Spleen (tissue), 11 donors: Measurements from ENCODE around the gene ZDHHC21. TPM values are rescaled to one million over a fixed set of nuclear protein-coding genes. Genes with fewer than 3 reads are reported as not detected.
A peak's percentile ranks its signal among the peaks of the same experiment; 100 is the strongest.

Experiments used
- DNase-seq: peaks from one replicate; pipeline ENCODE4 v3.0.0-alpha.2; 2020
- H3K27ac ChIP-seq, 8 donors: fragments of 200-600 bp; sonication (generic) in 7 of 8; 1 replicate in 4 of 8; 2 replicates in 4 of 8; pipeline versions ENCODE4 v1.5.0 to v1.8.0; 2016 to 2021; ENCODE audit warnings: inconsistent platforms in 4 of 8, mild to moderate bottlenecking in 4 of 8, moderate library complexity in 1 of 8
- H3K27me3 ChIP-seq, 7 donors: fragments of 200-600 bp; sonication (generic) in 6 of 7; replicated peaks in 1 of 7; 1 replicate in 4 of 7; 2 replicates in 3 of 7; pipeline versions ENCODE4 v1.5.0 to v1.8.0; 2016 to 2021; ENCODE audit warnings: inconsistent platforms in 3 of 7, mild to moderate bottlenecking in 1 of 7
- H3K36me3 ChIP-seq, 6 donors: fragments of 200-600 bp; sonication (generic) in 5 of 6; 1 replicate in 4 of 6; 2 replicates in 2 of 6; pipeline versions ENCODE4 v1.5.0 to v1.8.0; 2016 to 2021; ENCODE audit warnings: inconsistent platforms in 2 of 6
- H3K4me1 ChIP-seq, 6 donors: fragments of 200-600 bp; sonication (generic) in 5 of 6; 1 replicate in 3 of 6; 2 replicates in 3 of 6; pipeline versions ENCODE4 v1.5.0 to v1.8.0; 2016 to 2021; ENCODE audit warnings: inconsistent platforms in 3 of 6
- H3K4me3 ChIP-seq, 8 donors: fragments of 200-600 bp; sonication (generic) in 7 of 8; 1 replicate in 4 of 8; 2 replicates in 4 of 8; pipeline versions ENCODE4 v1.5.0 to v1.8.0; 2016 to 2021; ENCODE audit warnings: inconsistent platforms in 4 of 8, mild to moderate bottlenecking in 4 of 8, moderate library complexity in 2 of 8
- H3K9me3 ChIP-seq, 8 donors: fragments of 200-600 bp; sonication (generic) in 7 of 8; 1 replicate in 4 of 8; 2 replicates in 4 of 8; pipeline versions ENCODE4 v1.5.0 to v1.8.0; 2016 to 2021; ENCODE audit warnings: inconsistent platforms in 4 of 8
- POLR2A ChIP-seq, 3 donors: fragments of 450-650 bp; IDR thresholded peaks; one replicate each; pipeline ENCODE4 v1.5.1; 2017; ENCODE audit warnings: antibody characterized with exemption in 3 of 3, mild to moderate bottlenecking in 1 of 3
- POLR2AphosphoS5 ChIP-seq, 3 donors: sonication (generic); formaldehyde crosslinking; IDR thresholded peaks; one replicate each; pipeline ENCODE4 v1.5.1; 2017; ENCODE audit warnings: antibody characterized with exemption in 3 of 3
- WGBS, 5 donors: extraction: QIAGEN DNeasy Blood & Tissue Kit in 3 of 5; methylation state at CpG; one replicate each; pipeline versions ENCODE4 v1.1.5 to v1.1.7; 2013 to 2018; 5-methylcytosine and 5-hydroxymethylcytosine counted together
- intact Hi-C: fragments of 100-400 bp; cut with DNase I; formaldehyde crosslinking; loops from one replicate; pipeline ENCODE4 v1.15.0; 2023; ENCODE audit warnings: low total_unique reads
- polyA plus RNA-seq, 3 donors: library from polyadenylated mRNA; stranded (reverse); fragments of 200-250 nt; gene quantifications; one replicate each; pipeline ENCODE4 v1.2.1, GENCODE V29; 2013
- total RNA-seq, 7 donors: library from RNA; depleted of rRNA in 3 of 7; stranded (reverse); fragments of >200 nt in 3 of 7; fragmentation: NEBNext Ultra II Directional in 4 of 7; extraction: Animal tissue kit (Norgen Biotek cat#: 25700) in 4 of 7; gene quantifications; one replicate each; pipeline versions ENCODE4 v1.1.0 to v1.2.1, GENCODE V29; 2016 to 2021
- TF ChIP-seq, protein P1 (sequence below), 11 experiments: fragments of 200-600 bp in 7 of 11; fragments of 450-650 bp in 4 of 11; sonication (generic) in 4 of 11; IDR thresholded peaks in 8 of 11; conservative IDR thresholded peaks in 3 of 11; 1 replicate in 7 of 11; 2 replicates in 4 of 11; pipeline versions ENCODE4 v1.4.0 to v1.8.0; 2016 to 2021; ENCODE audit warnings: antibody characterized with exemption in 11 of 11, inconsistent platforms in 4 of 11, mild to moderate bottlenecking in 1 of 11
- donor health status: healthy with polysubstance abuse.
- donor health status: DM: no; HTN: no; CAD: no; lungs with moderate emphysema.
- donor health status: DM: no; HTN: no; CAD: no.
- donor health status: Bipolar disorder and iron deficiency.
- donor health status: healthy.
- donor health status: DM: no; HTN: no; CAD: no.
- donor health status: DM: yes; HTN: yes; CAD: no.

ZDHHC21 gene
- total and polyA plus RNA-seq, 10 donors, result 4.9 to 30.7 (median 18.5) TPM

DNA sequence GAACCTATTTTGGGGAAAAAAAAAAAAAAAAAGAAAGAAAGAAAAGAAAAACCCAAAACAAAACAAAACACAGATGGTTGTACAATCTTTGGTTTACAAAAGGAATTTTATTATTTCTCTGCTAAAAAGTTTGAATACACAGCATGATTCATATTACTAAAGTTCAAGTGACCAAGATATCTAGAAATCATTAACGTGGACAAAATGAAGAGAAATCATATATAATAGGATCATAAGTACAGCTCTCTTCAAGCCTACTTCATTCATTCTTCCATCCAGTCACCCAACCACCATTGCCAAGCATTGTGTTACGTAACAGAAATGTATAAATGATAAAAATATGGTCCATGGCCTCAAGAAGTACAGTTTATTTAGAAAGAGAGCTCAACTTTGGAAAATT is 52.9 kb downstream of the ZDHHC21 start:
- H3K4me1 ChIP-seq, result no peaks in the 10 kb centered on the region
- intact Hi-C loops, result no loop called here
- no peaks in the 10 kb centered on the region for H3K27me3 ChIP-seq
- WGBS, 5 donors, result 91 to 97% (median 95%) methylated on average over 2 of the region's 2 CpGs
- peaks cover 0 to 17% (median 0%) of the 10 kb centered on the region in 6 donors for H3K36me3 ChIP-seq
- H3K4me3 ChIP-seq, result no peak overlapping the region
- no peaks in the 10 kb centered on the region for H3K9me3 ChIP-seq
- DNase-seq, result no peak
- TF ChIP-seq POLR2AphosphoS5 (IDR thresholded peaks at IDR 0.05) (no peak), POLR2A (IDR thresholded peaks at IDR 0.05) (no peak)
- TF ChIP-seq, protein P1, sequence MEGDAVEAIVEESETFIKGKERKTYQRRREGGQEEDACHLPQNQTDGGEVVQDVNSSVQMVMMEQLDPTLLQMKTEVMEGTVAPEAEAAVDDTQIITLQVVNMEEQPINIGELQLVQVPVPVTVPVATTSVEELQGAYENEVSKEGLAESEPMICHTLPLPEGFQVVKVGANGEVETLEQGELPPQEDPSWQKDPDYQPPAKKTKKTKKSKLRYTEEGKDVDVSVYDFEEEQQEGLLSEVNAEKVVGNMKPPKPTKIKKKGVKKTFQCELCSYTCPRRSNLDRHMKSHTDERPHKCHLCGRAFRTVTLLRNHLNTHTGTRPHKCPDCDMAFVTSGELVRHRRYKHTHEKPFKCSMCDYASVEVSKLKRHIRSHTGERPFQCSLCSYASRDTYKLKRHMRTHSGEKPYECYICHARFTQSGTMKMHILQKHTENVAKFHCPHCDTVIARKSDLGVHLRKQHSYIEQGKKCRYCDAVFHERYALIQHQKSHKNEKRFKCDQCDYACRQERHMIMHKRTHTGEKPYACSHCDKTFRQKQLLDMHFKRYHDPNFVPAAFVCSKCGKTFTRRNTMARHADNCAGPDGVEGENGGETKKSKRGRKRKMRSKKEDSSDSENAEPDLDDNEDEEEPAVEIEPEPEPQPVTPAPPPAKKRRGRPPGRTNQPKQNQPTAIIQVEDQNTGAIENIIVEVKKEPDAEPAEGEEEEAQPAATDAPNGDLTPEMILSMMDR (IDR thresholded peaks at IDR 0.05 in 8 of 11, conservative IDR thresholded peaks at IDR 0.05 in 3 of 11), result no peak
- no peak overlapping the region for H3K27ac ChIP-seq

DNA sequence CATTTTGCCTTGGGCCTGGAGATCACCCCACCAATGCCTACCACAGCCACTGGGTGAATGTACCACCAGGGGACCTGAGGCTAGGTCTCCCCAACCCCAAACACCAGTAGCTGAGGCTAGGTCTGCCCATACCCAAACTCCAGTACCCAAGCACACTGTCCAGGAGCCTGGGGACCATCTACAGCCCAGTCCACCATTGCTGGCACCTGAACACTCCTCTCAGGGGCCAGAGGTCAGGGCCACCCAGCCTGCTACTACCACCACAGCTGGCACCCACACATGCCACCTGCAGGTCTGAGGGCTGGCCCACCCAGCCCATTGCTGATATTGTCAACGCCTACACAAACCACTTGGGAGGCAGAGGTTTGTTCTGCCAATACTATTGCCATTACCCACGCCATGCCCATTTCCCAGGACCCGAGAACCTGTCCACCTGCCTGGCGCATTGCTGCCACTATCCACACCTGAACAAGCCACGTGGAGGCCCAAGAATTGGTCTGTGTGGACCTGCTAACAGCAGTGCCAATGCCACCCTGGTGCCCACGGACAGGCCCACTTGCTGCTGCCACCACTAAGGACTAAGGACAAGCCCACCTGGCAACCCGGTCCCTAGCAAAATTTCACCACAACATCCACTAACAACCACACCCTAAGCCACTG is 59.2 kb downstream of the ZDHHC21 start:
- Histone ChIP-seq H3K36me3 (peaks cover 0 to 49% (median 15%) of the 10 kb centered on the region in 6 donors), H3K9me3 (no peaks in the 10 kb centered on the region), H3K4me3 (no peak overlapping the region), H3K27ac (no peak overlapping the region), H3K4me1 (no peaks in the 10 kb centered on the region), H3K27me3 (no peaks in the 10 kb centered on the region)
- TF ChIP-seq POLR2A (IDR thresholded peaks at IDR 0.05) (no peak), POLR2AphosphoS5 (IDR thresholded peaks at IDR 0.05) (no peak)
- TF ChIP-seq, protein P1 (IDR thresholded peaks at IDR 0.05 in 8 of 11, conservative IDR thresholded peaks at IDR 0.05 in 3 of 11), result no peak
- DNase-seq, result peak; percentile 54
- 93 to 98% (median 96%) methylated on average over 5 to 7 of the region's 7 CpGs for WGBS, 5 donors
- intact Hi-C loops, result no loop called here

DNA sequence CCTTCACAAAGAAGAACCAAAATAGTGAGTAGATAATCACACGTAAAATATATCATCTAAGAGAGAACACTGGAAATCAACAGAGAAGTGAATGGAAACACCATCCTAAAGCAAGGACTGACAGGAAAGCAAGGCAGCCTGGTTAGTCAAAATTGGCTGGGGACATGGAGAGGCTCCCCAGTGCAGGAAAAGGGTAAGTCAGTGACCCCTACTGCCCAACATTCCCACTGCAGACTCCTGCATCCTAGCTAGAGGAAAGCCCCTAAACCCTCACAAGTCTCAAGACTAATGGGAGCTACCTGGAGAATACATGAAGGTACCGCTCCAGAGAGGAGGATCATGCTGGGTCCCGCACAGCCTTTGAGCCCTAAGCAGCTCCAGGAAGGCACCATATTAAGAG is 60.1 kb downstream of the ZDHHC21 start:
- no peak for DNase-seq
- H3K4me3 ChIP-seq, result no peak overlapping the region
- no peaks in the 10 kb centered on the region for H3K27me3 ChIP-seq
- intact Hi-C loops, result no loop called here
- H3K4me1 ChIP-seq, result no peaks in the 10 kb centered on the region
- H3K36me3 ChIP-seq, result peaks cover 0 to 49% (median 15%) of the 10 kb centered on the region in 6 donors
- TF ChIP-seq, protein P1 (IDR thresholded peaks at IDR 0.05 in 8 of 11, conservative IDR thresholded peaks at IDR 0.05 in 3 of 11), result no peak
- no peak for TF ChIP-seq POLR2A (IDR thresholded peaks at IDR 0.05)
- no peak for TF ChIP-seq POLR2AphosphoS5 (IDR thresholded peaks at IDR 0.05)
- no peak overlapping the region for H3K27ac ChIP-seq
- no peaks in the 10 kb centered on the region for H3K9me3 ChIP-seq
- 94 to 98% (median 96%) methylated on average over 3 of the region's 3 CpGs for WGBS, 5 donors

DNA sequence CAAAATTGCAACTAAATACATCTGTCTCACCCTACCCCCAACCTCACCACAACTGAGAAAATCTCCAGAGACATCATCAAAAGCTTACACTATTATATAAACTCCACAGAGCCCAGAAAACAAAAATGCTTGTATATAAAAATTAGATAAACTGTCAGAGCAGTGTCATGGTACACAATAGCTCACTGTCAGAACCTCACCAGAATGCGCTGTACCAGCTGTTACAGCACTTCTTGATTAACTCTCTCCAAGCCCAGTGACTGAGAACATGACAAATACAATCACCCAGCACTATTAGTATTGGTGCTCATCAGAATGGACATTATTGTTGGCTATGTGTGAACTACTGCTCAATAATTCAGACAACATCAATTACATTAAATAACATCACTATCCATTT is 65.7 kb downstream of the ZDHHC21 start:
- DNase-seq, result no peak
- Histone ChIP-seq H3K36me3 (peaks cover 0 to 38% (median 15%) of the 10 kb centered on the region in 6 donors), H3K4me3 (no peak overlapping the region), H3K27me3 (no peaks in the 10 kb centered on the region), H3K27ac (no peak overlapping the region), H3K9me3 (no peaks in the 10 kb centered on the region), H3K4me1 (no peaks in the 10 kb centered on the region)
- intact Hi-C loops, result no loop called here
- TF ChIP-seq, protein P1 (IDR thresholded peaks at IDR 0.05 in 8 of 11, conservative IDR thresholded peaks at IDR 0.05 in 3 of 11), result no peak
- no peak for TF ChIP-seq POLR2A (IDR thresholded peaks at IDR 0.05)
- no peak for TF ChIP-seq POLR2AphosphoS5 (IDR thresholded peaks at IDR 0.05)
- WGBS, 5 donors, result 80 to 100% (median 95%) methylated on average over 1 of the region's 1 CpG
